Activated CD8-positive, alpha-beta memory T cell treated with anti-CD3 and anti-CD28 coated beads for 4 hours (primary cell): ENCODE data around the gene EEPD1.
"Not testable (repeated sequence)": the region's sequence is repeated elsewhere in the genome, so short reads cannot be mapped to it uniquely, and the experiment has no call there.

Source experiments
- DNase-seq, 2 donors: peaks; one replicate each; pipeline ENCODE4 v3.0.0-alpha.2; 2020; ENCODE audit warnings: low read depth in 2 of 2

EEPD1 gene

DNA sequence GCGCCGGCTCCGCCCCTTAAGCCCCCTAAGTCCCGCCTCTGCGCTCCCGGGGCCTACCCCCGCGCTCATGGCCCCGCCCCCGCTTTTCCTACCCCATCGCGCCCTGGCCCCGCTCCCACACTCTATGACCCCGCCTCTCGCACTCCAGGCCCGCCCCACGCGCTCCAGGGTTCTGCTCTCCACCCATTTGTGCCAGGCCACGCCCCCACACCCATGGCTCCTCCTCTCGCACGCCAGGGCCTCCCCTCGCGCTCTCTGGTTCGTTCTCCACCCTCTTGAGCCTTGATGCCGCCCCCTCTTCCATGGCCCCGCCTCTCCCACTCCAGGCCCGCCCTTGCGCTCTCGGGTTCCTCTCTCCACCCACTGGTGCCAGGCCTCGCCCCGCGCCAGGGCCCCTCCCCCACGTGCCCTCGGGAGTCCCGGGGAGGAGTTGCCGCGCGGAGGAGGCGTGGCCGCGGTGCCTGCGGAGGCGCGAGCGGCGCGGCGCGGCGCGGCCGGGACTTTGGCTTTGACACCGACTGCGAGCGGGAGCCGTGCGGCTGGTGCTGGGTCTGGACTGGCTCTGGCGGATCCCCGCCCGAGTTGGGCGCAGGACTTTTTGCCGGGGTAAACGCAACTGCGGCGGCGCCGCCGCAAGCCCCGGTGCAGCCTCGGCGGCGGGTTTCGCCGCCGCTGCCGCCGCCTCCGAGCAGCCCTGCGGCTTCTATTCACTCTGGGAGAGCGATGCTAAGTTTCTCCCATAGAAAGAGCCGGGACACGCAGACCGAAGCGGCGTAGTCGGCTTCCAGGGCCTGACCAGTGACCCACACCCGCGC, at the start of gene EEPD1:
TSS of gene EEPD1 (plus strand) at position 499 of the 815 bp plus-strand sequence. CDS start 1,071 bp downstream, outside the sequence.
- peak; percentile 99 for DNase-seq

DNA sequence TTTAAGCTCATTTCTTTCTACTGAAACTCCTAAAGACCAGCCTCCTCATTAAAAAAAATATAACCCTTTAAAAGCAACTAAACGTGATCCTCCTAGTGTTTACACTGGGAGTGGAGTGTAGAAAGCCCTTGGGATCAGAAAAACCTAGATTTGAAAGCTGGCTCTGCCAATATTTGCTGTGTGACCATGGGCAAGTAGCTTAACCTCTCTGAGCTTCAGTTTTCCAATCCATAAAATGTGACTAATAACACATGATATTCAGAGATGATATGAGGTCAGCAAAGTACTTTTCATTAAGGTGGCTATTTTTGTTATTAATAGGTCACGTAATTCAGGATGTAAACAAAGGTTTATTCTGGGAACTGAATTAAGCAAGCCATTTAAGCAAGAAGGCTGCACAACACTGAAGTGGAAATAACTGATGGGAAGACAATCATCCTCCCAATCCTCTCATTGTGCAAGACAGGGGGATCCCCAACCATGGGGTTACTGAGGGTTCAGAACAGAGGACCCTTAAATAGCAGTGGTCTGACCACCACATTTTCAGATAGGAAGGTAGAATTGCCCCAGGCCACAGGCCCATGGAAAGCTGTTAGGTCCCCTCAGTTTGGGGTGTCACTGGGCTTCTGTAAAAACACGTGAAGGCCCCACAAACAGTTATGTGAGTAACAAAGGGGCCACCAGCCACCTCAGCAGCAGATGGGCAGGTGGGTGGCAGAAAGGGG, 49.1 kb upstream of the EEPD1 start:
- no peak for DNase-seq

DNA sequence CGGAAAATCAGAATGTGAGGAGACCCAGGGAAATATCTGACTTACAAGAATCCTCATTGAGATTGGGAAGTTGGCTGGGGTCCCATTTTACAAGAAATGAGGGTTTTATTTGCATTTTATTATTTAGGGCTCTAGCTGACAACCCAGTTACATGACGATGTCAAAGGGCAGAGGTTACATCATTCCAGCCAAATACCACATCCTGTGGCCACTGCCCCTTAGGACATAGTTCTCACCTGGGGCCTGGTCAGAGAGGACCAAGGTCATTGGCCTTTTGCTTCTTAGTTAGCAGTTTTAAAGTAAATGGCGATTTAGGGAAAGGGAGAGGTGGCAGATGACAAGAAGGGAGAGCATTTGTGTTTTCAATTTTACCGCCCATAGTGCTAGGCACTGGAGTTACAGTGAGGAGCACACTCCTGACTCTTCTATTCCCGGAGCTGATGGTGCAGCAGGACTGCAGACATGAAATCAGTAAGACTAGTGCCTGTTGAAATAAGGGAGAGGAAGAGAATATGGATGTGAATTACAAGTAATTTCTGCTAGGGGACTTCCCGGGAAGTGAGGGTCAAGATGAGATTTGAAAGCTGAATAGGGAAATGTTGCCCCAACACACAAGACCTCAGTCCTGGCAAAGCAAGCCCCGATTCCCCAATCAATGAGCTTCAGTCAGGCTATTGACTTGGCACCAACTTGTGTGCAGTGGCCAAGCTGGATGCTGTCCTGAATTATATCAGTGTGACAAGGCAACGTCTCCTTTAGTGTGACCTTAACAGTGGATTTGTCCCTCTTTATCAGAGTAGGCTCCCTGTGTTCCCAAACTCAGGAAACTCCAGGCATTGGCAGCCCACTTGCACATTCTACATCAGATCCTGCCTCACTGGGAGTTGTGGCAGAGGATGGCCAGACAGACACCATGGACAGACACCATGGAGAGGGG, 45.8 kb upstream of the EEPD1 start:
- not testable (repeated sequence) for DNase-seq

DNA sequence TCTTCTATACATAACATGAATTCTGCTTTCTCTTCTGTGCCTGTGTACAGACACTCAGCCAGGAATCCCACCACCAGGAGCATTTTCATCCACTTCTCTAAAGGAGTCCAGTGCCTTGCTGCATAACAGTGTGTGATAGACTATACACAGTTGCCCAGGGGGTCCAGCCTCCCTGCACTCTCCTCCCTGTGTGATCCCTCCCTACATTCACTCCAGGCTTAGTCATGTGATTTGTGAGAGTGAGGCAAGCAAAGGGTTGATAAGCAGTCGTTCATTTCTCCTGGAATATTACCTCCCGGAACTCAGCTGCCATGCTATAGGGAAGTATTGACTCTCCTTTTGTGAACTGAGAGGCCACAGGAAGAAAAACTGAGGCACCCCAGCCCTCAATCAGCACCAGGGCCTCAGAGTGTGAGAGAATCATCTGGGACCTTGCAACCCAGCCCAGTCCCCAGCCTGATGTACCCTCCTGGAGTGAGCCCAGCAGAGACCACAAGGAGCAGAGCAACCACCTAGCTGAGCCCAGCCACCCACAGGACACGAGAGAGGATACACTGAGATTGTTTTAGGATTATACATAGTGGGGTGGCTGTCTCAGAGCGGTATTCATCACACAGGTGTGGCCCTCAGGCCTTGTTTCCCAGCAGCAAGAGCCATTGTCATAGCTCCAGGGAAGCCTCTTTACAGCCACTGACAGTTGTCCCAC, 45.0 kb upstream of the EEPD1 start:
- no peak for DNase-seq

DNA sequence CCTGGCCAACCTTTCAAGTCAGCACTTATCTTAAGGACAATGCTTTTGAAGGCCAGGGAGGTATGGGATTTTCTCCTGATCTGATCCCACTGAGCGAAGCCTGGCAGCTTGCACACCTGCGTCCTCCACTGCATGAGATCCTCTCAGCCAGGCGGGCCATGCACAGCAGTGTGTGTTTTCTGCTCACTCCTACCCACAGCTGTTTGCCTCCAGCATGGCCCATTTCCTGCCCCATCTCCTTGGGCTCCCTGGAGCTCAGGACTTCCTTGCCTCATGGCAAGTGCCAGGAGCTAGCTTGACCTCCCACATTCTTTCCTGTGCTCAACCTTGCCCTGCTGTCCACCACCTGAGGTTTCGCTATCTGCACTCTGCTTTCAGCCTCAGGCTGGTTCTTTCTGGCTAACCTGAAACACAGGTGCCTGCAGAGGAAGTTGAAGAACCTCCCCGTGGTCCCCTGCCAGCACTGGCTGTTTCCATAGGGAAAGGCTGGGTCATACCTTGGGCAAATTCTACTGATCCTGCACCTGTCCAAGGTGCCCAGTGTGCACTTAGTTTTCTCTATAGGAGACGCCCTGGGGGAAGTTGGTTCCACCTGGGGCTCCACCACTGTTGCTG, 43.9 kb upstream of the EEPD1 start:
- no peak for DNase-seq

DNA sequence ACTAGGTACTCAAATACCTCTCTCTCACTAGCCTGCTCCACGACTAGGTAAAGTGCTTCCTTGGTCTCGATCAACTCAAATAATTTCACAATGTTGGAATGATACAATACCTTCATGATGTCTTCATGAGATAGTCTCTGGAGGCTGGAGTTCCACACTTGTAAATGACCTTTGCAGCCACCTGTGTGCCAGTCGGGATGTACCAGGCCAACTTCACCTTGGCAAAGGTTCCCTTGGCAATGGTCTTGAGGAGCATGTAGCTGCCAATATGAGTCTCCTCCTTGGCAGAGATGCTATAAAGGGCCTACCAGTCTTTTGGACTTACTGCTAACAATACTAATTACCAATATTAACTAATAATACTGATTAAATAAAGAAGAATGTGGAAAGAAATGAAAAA, 42.5 kb upstream of the EEPD1 start:
- no peak for DNase-seq

DNA sequence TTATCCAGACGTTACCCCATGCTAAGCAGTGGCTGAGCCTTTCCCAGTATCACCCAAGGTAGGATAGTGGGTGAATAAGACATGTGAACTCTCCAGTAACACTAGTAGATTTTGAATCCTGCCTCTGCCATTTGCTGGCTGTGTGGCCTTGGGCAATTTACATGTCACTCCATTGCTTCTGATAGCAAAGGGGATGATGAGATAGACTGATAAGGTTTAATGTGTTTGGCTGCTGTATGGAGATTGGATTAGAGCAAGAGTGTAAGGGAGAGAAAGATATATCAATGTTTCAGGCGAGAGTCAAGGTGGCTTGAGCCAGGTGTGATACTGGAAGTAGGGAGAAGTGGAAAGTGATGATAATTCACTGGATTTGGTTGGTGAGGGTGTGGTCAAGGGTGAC, 40.1 kb upstream of the EEPD1 start:
- DNase-seq, result no peak

DNA sequence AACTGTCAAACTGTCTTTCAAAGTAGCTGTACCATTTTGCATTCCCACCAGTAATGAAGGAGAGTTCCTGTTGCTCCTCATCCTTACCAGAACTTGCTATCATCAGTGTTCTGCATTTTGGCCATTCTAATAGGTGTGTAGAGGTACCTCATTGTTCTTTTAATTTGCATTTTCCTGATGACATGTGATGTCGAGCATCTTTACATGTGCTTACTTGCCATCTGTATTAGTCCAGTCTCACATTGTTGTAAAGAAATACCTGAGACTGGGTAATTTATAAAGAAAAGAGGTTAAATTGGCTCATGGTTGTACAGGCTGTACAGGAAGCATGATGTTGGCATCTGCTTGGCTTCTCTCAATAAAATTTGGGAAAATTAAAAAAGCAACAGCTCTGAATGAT, 38.7 kb upstream of the EEPD1 start:
- no peak for DNase-seq

DNA sequence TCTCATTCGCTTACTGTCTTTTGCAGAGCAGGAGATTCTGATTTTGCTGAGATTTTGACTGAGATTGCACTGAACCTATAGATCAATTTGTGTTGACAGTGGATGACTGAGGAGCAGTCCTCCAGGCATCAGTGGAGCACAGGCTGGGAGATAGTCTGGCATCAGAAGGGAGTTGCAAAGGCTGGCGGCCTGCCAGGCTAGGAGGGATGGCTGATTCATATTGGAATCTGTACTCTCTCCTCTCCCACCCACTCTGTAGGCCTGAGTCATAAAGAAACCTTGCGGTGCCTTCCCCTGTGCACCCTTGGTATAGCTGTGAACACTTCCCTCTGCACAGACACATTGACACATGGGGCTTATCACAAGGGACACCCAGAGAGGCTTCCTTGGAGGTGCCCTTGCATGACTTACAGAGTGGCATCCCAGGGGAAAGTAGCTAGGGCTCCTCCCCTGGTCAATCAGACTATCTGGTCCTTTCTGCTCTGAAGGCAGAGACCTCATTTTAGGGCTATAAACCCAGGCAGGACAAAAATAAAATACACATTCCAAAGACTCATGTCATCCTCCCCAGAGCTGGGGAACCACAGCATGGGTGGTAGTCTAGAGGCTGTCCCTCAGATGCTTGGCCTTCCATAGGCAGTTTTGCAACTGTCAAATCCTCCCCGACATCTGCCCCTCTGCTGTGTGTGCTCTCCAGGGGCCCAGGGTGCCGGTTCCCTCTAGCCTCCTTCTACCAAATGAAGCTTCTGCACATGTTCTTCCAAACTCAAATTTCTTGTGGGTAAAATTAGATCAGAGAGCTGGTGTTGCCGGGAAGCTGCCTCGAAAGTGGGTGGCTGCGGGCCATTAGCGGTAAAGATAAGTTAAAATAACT, 37.4 kb upstream of the EEPD1 start:
- peak; percentile 19 to 53 for DNase-seq

DNA sequence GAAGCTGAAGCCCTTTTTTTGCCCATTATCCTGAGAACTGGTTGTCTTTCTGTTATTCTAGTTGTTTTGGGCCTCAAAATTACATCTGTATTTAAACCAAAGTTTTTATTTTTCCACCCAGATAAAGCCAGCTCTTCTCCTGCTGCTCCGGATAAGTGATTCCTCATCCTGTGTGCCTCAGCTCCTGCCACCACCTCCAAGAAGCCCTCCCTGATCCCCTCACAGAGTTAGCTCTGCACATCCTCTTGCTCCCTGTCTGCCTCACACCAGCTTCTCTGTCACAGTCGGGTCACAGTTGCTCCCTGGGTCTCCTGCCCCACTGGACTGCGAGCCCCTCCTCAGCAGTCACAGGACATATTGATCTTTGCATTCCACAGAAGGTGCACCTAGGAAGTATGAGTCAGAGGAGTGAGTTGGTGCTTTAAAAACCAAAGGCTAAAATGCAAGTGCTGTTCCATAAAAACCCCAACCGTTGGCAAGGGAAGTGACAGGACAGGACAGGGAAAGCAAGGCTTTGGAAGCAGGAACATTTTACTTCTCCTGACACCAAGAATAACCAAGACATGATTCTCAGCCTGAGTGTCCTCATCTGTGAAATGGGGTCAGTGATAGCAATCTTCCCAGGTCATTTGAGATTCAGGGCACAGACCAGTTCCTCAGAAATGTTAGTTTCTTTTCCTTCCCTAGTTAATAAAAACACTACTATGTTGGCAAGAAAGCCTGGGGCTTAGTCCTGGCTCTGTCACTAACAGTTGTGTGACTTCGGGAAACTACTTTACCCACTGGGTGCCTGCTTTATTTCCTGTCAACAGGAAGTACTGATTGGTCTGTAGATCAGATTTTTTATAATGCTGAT, 36.5 kb upstream of the EEPD1 start:
- DNase-seq, result no peak

DNA sequence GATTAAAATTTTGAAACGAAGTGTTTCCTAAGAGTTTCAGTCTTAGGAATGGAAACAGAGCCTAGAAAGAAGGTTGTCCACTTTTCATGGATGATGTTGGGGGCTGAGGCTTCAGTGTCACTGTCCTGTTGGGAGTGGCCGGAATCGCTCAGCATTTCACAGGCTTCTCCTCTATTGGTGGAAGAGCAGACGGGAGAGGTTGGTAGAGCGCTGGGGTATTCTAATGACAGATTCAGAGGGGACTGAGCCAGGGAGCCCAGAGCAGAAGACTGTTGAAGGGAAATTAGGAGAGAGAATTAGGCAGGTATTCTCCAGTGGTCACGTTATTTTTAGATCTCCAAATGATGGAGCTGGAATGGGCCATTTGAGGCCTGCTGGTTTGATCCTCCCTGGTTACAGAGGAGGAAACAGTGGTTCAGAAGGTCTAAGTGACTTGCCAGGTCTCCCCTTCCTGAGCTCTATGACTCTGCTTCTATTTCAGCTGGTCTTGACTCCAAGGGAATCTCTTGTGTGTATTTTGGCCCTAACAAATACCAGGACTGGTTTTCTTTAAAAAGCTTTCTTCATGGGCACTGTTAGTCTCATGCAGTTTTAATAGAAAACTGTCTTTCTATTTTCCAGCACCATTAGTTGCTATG, 35.7 kb upstream of the EEPD1 start:
- no peak for DNase-seq

DNA sequence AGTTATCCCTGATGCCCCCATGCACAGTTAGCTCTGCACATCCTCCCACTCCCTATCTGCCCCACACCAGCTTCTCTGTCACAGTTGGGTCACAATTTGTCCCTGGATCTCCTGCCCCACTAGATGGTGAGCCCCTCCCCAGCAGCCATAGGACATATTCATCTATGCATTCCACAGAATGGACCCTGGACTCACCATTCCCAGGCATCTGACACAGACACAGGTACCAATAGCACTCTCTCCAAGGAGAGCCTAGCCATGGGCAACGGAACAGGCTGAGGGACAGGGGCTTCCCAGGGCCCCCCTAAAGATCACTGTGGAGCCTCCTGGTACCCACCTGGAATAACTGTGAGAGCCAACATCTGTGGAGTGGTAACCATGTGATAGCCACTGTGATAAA, 34.7 kb upstream of the EEPD1 start:
- no peak for DNase-seq

DNA sequence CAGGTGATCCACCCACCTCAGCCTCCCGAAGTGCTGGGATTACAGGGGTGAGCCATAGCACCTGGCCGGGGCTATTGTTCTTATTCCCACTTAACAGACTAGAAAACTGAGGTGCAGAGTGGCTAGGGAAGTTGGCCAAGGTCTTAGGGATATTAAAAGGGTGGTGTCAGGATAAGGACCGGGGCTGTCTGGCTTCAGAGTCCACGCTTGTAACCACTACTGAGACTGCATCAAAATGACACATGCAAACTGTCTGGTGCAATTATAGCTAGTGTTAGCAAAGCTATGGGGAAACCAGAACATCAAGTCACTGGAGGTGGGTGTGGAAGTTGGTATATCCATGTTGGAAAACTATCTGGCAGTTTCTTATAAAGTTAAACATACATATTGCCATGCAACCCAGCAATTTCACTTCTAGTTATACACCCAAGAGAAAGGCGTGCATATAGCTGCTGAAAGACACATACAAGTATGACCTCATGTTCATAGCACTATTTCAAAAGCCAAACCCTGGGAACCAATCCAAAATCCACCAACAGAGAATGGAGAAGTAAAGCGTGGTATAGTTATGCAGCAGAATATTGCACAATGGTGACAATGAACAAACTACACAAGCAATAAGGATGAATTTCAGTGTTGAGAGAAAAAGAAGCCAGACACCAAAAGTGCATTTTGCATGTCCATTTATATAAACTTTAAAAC, 33.9 kb upstream of the EEPD1 start:
- DNase-seq, result no peak

DNA sequence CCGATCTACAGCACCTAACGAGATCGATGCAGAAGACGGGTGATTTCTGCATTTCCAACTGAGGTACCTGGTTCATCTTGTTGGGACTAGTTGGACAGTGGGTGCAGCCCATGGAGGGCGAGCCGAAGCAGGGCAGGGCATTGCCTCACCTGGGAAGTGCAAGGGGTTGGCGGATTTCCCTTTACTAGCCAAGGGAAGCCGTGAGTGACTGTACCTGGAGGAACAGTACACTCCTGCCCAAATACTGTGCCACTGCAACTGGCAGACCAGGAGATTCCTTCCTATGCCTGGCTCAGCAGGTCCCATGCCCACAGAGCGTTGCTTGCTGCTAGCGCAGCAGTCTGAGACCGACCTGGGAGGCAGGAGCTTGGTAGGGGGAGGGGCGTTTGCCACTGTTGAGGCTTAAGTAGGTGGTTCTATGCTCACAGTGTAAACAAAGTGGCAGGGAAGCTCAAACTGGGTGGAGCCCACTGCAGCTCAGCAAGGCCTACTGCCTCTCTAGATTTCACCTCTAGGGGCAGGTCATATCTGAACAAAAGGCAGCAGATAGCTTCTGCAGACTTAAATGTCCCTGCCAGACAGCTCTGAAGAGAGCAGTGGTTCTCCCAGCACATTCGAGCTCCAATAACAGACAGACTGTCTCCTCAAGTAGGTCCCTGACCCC, 32.9 kb upstream of the EEPD1 start:
- not testable (repeated sequence) for DNase-seq

DNA sequence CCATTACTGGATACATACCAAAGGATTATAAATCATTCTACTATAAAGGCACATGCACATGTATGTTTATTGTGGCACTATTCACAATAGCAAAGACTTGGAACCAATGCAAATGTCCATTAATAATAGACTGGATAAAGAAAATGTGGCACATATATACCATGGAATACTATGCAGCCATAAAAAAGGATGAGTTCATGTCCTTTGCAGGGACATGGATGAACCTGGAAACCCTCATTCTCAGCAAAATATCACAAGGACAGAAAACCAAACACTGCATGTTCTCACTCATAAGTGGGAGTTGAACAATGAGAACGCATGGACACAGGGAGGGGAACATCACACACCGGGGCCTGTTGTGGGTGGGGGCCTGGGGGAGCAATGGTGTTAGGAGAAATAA, 27.4 kb upstream of the EEPD1 start:
- DNase-seq, result not testable (repeated sequence)

DNA sequence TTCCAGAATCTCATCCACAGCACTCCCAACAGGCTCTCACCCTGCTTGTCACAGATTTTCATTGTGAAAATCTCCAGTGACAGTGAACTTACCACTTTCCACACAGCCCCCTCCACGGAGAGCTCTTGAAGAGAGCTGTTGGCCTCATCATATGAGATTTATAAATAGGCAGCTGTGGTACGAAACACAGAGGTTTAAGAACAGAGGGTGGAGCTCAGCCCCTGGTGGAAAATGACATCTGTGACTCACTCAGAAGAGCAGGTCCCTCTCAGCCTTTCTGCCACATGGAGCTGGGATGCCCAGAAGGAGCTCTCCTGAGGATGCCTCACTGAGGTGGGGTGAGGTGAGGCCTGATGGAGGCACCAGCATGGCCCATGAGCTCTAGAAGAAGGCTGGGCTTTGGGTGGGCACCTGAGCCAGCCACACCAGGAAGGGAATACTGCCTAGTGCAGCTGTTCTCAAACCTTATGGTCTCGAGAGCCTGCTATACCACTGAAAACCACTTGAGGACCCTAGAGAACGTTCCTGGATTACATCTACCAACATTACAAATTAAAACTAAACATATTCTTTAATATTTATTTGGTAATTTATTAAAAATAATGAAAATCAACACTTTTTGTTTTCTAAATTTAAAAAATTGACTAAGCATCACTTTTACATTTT, 25.8 kb upstream of the EEPD1 start:
- DNase-seq, result no peak
